Myocyte (in vitro differentiated cells): ENCODE measurements around the gene SCGB1A1. TPM values are rescaled to one million over a fixed set of nuclear protein-coding genes. Genes with fewer than 3 reads are reported as not detected.

Experiments
- DNase-seq: peaks from one replicate; pipeline ENCODE4 v3.0.0-alpha.2; 2012; ENCODE audit warnings: low read depth
- total RNA-seq: library from RNA; depleted of rRNA; stranded (reverse); fragments of >200 nt; gene quantifications from 2 replicates; pipeline ENCODE4 v1.2.3, GENCODE V29; 2014

The SCGB1A1 gene
- total RNA-seq, 1 donor from 2014 or later = not detected

DNA sequence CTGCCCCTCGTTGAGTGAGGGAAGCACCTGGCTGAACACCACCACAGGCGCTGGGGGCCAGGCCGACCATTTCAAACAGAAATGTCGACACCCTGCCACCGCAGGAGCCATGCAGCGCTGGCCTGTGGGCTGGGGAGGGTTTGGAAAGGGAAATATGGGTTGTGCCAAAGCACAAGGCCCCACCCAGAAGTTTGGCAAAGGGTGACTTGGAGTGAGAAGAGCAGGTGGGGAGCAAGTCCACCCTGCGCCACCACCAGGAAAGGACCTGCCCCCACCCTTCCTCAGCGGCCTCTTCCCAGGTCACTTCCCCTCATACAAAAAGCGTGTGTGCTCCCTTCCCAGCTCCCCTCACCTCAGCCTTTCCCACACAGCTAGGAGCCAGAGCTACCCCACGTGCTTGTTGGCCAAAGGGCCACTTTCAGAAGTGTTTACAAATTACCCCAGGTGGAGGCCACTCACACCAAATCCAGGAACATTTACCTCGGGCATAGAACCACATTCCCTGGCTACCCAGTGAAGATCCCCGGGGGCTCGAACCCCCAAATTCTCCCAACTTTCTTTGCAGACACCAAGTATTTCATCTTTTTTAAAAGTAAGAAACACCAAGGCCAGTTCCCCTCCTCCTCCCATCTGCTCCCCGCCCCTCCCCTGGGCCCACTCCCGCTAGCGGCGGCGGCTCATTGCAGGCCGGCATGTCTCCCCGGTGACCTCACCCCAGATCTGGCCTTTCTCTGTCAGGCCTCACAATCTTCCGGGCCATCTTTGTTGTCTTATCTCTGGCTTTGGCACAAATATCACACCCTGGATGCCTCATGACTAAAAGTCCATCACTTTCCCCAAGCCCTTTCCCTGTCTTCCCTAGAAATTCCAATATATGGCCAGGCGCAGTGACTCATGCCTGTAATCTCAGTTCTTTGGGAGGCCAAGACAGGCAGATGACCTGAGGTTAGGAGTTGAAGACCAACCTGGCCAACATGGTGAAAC is 20.5 kb upstream of the SCGB1A1 start:
- peak; percentile 71 for DNase-seq

DNA sequence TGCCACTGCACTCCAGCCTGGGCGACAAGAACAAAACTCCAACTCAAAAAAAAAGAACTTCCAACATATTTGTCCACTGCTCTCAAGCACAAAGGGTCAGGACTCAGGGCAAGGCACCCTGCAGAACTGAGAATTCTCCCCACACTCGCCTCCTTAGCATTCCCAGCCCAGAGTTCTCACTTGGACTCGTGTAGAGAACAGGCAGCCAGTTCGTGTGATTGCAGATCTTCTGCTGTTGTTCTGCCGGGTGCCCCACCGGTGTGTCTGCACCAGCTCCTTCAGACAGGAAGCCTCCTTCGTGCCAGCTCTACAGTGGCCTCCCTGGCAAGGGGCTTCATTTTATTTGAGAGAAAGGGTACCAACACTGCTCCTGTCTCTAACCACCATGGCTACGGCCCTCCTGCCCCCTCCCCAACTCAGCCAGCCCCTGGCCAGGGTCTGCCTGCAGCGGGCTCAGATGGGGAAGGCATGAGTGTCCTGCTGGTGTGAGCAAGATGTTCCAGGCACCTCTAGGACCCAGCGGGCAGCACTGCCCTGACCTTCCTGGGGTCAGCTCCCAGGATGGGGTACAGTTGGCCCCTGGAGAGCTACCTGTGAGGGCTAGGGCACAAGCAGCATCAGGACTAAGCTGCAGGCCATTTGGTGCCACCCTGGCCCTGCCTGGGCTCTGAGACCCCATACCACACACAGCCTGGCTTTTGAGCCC is 19.5 kb upstream of the SCGB1A1 start:
- DNase-seq = no peak

DNA sequence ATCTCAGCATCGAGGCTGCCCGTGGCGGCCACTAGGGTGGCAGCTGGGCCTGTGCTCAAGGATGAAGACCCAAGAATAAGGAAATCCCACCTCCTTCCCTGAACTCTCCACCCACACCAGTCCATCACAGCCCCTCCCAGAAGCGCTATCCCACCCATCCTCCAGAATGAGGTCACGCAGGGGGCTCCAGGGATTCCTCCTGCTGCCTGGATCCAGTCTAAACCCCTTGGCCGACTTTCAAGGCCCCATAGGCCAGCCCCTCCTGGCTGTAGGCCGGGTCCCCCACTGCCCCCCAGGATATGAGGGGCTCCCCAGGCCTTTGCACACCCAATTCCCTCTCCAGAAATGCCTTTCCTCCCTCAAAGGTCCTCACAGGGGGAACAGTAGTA is 19.0 kb upstream of the SCGB1A1 start:
- no peak for DNase-seq

DNA sequence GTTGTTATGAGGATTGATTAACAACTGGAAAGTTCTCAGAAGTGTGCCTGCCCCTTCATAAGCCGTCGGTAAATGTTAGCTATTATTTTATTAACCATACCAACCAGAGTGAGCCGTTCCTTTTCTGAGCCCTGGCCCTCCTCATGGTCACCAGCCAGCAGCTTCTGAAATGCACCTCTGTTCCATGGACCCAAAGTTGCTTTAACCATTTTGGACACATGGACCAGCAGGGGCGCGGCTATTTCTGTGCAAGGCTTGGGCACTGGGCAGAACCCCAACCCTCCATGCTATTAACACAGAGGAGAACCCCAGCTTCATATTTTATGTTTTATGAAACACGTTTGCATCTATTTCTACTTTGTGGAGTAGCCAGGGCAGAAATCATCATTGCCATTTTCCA is 18.6 kb upstream of the SCGB1A1 start:
- DNase-seq = no peak

DNA sequence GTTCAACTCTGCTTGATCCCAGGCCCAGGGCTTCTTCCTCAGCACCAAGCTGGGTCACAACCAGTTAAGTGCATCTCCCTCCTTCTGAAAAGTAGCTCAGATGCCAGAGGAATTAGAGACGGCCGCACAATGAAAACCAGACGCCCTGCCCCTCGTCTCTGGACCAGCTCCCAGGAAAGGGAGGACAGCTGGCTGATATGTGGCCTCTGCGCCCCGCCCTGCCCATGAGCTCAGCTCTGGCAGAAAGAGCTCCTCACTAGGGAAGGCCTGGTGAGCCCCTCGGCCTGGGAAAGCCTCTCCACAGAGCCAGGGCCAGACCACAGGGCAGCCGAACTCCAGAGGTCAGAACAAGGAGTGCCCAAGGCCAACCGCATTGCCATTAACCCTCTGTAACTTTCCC is 18.1 kb upstream of the SCGB1A1 start:
- DNase-seq = peak; percentile 99

DNA sequence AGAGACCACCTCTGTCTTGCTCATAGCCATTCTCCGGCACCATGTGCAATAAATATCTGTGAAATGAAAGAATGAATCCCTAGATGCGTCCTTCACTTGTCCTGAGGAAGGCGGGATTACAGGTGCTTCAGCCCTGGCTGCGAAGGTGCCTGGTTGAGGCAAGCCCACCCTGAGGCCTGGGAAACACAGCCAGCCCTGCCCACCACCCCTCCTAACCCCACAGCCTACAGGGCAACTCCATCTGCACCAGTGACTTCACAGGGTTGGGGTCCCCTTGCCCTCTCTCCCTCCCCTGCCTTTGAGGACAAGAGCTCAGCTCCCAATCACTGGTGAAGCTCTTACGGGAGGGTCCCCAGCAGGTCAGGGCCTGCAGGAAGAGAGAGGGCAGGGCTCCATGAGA is 17.5 kb upstream of the SCGB1A1 start:
- no peak for DNase-seq

DNA sequence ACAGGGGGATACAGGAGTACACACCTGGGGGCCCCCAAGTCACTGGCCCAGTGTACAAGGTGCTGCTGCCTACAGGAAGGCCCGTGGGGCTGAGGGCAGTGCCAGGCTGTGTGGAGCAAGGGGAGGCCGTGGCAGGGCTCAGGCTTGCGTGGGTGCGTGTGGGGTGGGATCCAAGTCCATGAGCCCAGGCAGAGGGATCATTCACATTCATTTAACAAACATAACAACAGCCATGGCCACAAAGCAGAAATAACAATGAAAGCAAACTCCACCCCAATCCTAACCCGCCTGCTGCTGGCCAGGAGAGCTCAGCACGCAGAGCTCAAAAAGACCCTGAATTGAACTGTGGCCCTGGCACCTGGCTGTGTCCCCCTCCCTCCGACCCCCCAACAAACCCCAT is 17.0 kb upstream of the SCGB1A1 start:
- no peak for DNase-seq

DNA sequence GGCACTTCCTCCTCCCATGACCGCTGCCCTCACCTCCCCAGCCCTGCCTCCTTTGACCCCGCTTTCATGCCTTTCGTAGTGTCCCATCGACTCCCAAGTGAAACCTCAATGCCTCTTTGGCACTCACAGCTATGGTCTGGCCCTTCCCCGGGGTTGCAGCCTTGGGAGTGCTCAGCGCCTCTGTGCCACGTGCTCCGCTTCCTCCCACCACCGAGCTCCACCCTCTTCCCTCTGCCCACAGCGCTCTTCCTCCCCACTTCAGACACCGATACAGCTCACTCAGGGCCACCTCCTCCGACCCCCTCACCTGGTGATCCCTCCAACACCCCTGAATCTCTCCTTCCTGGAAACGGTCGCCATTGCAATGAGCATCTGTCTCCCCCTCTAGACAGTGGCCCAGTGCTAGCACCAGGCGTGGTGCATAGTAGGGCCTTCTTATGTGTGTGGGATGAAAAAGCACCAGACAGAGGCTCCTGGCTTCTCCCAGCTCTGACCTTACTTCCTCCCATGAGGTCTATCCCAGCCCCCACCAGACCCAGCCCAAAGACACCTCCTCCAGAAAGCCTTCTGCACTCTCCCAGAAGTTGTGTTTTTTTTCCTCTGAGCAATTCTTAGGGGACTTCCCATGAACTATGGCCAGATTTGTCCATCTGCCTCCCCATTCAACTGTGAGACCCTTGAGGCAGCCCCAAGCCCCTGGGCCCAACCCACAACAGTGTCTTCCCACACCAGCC is 16.4 kb upstream of the SCGB1A1 start:
- DNase-seq = no peak

DNA sequence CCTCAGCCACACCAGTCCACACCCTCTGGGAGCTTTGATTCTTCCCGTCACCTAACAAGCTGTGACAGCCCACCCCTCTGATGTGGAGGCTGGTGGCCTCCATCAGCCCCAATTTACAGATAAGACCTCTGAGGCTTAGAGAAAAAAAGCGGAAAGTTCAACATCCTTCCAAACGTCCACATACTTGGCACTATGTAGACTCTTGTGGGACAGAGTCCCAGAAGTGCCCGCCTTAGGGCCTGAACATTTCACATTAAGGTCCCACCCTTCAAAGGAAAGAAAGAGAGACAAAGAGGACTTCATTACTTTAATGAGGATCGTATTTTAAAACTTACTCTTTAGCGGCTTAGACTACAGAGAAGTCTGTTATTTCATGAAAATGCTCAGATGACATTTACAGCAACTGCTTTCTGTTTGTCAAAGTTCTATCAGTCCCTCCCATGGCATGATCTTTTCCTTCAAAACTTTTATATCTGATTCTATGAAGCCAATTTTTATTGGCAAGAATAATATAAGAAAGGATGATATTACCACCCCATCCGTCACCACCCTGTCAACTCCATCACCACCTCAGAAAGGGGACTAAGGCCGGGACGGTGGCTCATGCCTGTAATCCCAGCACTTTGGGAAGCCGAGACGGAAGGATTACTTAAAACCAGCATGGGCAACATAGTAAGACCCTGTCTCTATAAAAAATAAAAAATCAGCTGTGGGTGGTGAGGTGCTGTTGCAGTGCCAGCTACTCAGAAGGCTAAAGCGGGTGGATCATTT is 15.7 kb upstream of the SCGB1A1 start:
- DNase-seq = no peak

DNA sequence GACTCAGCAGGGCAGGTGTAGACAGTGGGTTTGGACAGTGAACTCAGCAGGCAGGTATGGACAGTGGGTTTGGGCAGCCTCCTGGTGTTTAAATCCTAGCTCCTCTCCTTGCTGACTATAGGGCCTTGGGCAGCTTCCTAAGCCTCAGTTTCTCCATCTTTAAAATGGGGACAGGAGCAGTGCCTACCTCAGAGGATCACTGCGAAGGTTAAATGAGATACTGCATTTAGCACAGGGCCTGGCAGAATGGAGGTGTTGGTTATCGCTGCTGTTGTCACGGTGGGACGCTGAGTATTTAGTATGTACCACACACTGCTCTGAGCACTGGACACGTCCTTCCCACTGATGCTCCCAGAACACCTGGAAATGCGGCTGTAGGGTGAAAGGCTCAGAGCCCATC is 14.4 kb upstream of the SCGB1A1 start:
- no peak for DNase-seq

DNA sequence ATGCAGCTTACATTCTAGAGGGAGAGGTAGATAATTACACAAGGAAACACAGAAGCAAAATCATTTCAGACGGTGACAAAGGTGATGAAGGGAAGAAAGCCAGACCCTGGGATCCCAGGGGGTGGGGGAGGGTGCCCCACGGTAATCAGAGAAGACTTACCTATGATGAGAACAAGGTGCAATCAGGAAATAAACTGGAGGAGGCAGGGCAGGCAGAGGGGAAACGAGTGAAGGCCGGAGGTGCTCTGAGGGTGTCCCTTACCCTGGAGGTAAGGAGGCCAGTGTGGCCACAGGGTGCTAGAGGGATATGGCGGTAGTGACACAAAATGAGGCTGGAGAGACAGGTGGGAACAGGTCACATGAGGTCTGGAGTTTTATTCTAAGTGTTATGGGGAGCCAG is 13.9 kb upstream of the SCGB1A1 start:
- no peak for DNase-seq

DNA sequence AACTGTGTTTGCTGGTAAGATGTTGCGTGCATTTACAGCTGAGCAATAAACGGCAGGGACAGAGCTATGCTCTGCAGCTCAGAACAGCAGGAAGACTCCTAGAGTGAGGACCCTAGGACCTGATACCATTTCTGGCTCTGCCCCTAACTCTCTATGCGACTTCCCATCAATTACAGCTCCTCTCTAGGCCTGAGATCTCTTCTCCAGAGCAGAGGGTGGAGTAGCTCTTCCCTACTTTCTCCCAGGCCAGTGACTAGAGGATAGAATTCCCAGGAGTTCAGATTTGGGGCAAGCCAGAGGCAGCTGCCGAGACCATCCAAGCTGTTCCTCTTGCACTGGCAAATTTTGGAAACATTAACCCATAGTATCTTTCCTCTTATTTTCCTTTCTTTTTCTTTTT is 12.8 kb upstream of the SCGB1A1 start:
- no peak for DNase-seq

DNA sequence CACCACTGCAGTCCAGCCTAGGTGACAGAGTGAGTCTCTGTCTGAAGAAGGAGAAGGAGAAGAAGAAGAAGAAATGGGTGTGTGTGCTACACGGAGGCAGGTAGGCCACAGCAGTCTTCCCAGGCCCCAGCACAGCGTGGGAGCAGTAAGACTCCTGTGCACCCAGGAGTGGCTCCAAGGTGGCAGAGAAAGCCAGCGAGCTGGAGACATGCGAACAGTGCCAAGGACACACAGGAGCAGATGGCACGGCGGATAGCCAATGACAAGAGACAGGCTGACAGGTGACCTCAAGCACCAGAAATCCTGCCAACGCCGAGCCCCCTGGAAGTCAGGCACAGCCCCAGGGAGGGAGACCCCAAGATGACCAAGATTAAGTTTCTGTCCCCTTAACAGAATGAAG is 9.0 kb upstream of the SCGB1A1 start:
- DNase-seq = no peak

DNA sequence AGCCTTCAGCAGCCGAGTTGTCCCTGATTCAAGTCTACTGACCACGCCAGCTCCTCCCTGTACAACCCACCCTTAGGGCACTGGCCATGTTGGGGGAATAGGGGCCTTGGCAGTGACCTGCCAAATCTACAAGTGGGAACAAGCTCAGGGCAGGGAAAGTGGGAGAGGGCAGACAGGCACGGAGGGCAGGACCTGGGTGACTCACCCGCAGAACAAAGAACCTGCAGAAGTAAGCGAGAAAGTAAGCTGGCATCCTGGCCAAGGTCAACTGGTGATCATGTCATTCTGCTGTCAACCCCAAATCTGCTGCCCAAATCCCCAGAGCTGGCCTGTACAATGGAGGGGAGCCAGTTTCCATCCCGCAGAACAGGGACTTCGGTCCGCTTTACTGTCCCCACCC is 7.9 kb upstream of the SCGB1A1 start:
- no peak for DNase-seq

DNA sequence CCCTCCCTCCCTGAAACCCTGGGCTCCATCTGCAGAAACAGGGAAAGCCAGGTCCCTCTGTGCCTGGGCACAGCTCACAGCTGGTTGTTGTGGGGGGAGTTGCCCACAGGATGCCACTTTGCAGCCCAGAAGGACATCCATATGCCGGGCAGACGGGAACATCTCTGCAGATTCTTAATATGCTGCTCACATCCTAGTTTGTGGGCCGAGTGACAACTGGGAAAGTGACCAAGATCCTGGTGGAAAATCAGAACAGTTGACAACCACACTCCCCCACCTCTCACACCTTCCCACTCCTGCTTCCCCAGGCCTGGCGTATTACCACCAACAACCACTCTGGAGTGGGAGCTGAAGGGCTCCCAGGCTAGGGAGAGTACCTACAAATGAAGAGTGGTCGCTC is 7.3 kb upstream of the SCGB1A1 start:
- no peak for DNase-seq

DNA sequence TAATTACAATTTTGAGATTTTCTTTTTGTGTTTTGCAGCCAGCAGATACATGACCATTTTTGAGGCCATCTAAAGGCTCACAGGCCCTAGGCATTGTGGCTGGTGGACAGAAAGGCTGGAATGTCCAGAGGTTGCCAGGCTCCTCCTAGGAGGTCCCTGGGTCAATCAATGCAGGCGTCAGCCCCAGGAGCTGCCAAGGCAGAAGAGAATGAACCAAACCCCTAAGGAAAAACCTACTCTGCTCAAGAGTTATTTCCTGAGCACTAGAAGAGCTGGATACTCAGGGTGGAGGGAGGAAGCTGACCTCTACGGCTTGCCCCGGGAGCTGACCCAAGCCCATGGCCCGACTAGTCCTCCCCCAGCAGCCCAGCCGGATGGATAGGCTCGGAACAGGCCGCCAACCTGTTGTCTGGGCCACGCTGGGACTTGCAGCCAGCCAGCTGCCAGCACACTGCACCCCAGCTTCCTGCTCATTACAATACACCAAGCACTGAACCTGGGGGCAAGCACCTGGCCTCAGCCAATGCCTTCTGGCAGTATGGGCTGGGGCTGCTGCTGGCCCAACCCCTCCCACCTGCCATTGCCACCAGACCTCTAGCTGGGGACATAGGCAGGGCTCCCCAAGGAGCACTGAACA is 5.7 kb upstream of the SCGB1A1 start:
- no peak for DNase-seq

DNA sequence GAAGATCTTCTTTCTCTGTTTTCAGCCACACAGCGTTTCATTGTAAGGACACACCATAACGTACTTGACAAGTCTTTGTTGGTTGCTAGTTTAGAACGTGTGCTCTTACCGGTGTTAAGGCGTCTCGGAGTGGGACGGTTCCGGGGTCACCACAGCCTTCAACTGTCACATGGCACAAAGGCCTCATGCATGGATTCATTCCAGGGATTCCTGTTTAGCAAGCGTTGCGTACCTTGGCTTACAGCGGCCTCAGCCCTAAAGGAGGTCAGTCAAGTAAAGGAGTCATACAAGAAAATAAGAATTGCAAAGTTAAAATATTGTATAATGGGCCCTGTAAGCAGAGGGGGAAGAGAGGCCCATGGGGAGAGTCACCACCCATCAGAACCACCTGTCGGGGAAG is 2.2 kb upstream of the SCGB1A1 start:
- DNase-seq = no peak

DNA sequence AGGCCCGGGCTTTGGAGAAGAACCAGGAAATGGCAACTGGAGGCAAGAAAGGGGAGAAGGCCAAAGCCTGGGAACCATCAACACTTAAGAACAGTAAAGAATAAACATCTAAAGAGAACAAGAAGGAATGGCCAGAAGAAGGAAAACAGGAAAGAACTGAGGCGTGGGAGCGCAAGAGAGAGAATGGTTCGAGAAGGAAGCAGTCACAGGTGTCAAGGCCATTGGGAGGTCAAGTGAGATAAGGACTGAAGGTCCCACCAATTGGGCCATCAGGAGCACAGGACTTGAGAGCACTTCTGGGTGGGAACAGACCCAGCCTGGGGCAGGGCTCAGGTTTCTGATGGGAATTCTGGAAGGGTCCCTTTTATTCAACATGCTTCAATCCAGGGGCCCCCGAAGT is 697 bp upstream of the SCGB1A1 start:
- DNase-seq = no peak

DNA sequence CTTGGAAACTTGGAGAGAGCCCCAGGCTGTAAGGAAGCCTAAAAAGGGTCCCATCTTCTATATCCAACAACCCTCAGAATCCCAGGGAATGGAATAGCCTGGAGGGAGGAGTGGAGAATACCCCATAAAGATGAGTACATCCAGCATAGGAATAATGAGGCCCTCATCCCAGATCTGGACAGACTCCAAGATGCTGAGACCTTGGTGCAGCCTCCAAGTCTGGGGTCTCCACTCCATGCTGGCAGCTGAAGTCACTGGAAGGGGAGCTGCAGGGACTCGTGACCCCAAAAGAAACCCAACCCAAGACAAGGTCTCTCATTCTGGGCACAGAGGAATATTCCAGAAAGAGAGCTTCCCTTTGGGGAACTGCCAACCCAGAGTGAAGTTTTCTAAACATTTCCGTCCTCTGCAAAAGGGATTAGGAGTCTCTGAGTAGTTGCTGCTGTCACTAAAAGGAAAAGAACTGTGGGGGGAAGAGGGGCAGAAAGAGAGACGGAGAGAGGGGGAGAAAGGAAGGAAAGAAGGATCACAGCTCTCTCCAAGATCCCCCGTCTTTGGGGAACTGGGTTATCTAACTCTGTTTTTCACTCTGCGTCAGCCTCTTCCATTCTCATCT is 589 bp downstream of the SCGB1A1 start:
- no peak for DNase-seq

DNA sequence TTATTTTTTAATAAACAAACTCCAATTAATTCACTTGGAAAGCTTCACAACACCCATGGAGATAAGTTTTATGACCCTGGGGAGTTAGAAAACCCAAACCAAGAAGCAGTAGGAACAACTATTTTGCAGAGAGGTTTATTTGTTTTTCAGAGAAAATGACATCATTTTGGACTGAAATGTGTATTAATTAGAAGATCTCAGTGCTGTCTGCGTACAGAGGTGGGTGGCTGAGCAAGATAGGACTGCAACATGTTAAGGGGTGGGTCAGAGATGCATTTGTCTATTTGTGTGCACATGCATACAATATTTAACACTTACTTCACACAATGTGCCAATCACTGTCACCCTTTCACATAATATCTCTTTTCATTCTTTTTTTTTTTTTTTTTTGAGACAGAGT is 1.1 kb downstream of the SCGB1A1 start:
- DNase-seq = no peak
